Stimulated activated naive CD4-positive, alpha-beta T cell (primary cell): ENCODE results near the gene P3H3.
"Not testable (repeated sequence)": the region's sequence is repeated elsewhere in the genome, so short reads cannot be mapped to it uniquely, and the experiment has no call there.

Source experiments
- DNase-seq, 6 experiments: peaks; one replicate each; lab custom pipeline; 2025; lab: John Stamatoyannopoulos, UW

The P3H3 gene

DNA sequence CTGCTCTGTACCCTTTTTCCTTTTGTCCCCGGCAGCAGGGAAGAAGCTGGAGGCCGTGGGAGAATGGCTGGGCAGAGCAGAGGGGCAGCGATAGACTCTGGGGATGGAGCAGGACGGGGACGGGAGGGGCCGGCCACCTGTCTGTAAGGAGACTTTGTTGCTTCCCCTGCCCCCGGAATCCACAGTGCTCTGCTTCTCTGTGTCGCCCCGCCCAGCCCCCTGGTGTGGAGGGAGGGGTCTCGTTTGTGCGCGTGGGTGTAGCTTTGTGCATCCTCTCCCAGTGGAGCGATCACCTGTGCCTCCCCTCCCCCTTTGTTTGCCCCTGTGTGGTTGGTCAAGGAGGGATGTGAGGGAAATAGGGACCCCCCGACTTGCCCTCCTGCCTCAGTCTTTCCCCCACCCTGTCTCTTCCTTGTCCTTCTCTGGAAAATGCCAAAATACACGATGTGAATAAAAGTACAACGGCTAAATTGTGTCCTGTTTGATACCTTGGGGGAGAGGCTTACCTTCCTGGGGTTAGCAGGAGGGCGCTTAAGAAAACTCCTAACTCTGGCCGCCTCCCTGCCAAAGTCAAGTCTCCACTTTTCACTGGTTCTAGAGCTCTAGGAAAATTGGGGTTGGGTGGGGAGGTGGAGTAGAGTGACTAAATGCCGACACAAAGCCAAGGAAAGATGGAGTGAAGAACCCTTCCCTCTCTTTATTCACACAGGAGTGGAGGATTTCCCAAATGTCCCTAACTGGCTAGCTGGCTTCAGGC is 38.1 kb downstream of the P3H3 start:
- DNase-seq, result no peak

DNA sequence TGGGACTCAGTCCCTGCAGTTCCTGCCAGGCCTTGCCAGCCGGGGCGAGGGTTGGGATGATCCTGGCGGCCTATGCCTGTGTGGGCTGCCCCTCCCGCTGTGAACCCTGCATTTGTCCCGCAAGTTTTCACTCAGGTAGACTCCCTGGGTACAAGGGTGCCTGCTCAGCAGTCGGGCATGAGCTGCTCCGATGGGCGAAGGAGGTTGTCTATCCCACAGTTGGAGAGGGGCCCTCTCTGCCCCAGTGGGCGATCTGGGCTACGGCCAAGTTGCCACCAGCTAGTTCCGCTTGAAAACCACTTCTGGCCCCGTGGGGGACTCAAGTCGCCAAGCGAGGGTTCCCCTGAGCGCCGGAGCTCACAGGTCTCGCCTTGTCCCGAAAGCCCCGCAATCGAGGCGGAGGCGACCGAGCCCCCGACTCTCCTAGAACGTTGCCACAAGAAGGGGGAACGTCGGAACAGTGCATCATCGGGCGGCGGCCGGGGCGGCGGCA is 38.8 kb downstream of the P3H3 start:
- DNase-seq, result peak in 1 of 6 experiments; percentile 63

DNA sequence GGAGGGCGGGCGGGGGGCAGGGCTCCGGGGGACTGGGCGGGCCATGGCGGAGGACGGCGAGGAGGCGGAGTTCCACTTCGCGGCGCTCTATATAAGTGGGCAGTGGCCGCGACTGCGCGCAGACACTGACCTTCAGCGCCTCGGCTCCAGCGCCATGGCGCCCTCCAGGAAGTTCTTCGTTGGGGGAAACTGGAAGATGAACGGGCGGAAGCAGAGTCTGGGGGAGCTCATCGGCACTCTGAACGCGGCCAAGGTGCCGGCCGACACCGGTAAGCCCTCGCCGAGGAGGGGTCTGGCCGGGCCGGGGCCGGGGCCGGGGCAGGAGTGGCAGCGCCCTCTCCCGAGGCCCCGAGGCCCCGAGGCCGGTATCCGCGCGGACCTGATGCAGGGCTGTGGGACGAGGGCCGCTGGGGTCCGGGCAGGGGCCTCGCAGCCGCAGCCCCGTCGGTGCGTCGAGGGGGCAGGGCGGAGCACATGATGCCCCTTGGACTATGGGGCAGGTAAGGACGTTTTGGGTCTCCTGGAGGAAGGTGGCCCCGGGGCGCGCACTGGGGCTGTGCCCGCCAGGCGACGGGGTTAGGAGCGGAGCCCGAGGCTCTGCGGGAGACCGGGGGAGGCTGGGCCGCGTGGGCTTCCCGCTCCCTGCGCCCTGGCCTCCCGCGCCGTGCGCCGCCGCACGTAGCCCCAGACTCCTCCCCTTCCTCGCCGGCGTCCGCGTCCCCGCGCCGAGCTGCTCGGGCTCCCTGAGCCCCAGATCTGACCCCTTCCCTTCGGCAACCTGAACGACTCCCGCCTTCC is 39.4 kb downstream of the P3H3 start, which contains the start of gene TPI1:
Gene TPI1, plus strand, starts transcription at position 119 of the 798 bp plus-strand sequence. Its CDS starts 36 bp downstream, at position 155.
- peak; percentile 34 to 76 (median 69) for DNase-seq

DNA sequence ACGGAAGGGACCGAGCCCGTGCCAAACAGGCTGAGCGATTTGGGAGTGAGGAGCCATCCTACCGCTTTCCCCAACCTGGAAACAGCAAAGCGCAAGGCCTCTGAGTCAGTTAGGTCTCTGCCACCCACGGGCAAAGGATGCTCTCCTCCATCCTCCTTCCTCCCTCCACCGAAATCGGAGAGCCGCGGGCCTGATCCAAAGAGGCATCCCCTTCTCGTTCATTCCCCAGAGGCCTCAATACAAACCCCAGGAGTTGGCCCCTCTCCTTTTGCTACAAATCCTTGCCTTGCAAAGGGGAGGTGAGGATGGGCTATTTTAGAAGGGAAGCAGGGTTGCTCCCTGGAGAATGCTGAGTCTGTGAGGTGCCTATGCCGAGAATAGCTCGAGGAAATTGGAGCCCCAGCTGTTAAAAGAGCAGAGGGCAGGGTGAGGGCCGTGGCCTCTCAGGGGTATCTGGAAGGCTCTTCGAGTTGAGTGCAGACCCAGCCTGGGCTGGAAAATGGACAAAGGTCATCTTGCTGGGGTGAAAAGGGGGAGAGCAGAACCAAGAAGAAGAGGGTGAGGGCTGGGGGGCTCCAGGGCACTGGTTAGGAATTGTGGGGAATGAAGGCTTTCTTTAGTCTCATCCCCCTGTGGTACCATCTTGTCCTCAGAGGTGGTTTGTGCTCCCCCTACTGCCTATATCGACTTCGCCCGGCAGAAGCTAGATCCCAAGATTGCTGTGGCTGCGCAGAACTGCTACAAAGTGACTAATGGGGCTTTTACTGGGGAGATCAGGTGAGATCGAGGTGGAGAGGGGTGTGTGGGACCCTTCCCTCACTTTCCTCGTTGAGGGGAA is 40.2 kb downstream of the P3H3 start:
- DNase-seq, result peak in 1 of 6 experiments; percentile 71

DNA sequence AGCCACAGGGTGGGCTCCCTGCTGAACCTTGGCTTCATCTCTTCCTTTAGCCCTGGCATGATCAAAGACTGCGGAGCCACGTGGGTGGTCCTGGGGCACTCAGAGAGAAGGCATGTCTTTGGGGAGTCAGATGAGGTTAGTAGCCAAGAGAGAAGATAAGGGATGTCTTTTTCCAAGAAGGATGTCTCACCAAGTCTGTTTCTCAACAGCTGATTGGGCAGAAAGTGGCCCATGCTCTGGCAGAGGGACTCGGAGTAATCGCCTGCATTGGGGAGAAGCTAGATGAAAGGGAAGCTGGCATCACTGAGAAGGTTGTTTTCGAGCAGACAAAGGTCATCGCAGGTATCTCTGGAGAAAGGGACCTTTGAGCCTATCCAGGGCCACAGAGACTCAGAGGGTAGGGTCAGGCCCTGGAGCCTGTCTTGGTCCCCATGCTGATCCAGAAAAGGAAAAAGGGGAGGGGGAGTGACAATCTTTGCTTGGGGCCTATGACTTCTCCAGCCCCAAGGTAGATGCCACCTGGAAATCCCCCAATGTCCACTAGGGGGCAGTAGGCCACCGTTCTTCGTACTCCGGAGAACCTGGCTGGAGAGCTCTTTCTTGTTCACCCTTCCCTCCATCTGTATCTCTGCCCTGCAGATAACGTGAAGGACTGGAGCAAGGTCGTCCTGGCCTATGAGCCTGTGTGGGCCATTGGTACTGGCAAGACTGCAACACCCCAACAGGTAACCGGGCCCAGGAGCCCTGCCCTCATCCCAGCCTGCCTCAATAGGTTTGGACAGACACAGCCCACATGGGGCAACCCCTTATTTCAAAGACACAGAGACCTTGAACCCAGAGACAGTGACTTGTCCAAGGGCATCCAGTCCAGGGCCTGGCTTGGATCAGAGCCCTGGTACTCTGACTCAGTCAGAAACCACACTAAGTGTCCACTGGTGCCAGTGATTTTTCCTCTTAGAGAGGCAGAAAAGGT is 41.1 kb downstream of the P3H3 start:
- DNase-seq, result peak; percentile 64 to 89 (median 78)

DNA sequence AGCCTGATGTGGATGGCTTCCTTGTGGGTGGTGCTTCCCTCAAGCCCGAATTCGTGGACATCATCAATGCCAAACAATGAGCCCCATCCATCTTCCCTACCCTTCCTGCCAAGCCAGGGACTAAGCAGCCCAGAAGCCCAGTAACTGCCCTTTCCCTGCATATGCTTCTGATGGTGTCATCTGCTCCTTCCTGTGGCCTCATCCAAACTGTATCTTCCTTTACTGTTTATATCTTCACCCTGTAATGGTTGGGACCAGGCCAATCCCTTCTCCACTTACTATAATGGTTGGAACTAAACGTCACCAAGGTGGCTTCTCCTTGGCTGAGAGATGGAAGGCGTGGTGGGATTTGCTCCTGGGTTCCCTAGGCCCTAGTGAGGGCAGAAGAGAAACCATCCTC is 42.1 kb downstream of the P3H3 start:
- DNase-seq, result not testable (repeated sequence)

DNA sequence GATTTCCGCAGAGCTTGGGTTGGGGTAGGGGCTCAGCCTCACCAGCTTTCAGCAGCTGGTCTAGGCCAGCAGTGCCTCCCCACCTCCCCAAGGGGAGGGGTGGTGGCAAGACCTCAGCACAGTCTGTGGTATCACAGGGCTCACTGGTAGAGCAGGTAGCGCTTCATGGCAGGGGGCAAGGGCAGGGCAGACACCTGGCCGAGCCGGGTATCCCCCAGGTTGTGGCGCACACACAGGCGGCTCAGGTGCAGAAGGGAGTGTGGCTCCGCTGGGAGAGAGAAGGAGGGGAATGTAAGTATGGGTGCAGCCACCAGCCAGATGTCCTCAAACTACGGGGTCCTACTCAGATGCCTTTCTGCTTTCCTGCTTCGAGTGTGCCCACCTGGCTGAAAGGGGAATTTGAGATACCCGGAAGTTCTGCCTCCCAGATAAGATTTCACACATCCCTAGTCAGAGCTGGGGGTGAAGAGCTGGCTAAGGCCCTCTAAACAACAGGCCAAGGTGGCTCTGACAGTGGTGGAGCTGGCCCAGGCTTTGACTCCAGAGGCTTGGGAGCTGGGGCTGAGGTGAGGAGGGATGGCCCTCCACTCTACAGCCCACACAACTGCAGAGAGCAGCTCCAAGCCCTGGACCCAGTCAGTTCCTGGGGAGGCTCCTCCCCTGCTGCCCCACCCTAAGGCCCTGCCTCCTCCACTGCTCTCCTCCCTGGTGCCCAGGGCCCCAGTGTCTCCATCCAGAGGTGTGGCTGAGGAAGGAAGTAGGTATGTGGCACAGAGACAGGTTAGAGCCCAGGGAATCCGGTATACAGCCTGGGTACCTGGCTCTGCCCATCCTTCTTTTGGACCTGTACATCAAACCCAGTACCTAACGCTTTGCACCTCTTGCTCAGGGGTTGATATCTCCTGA is 43.1 kb downstream of the P3H3 start:
- DNase-seq, result peak in 1 of 6 experiments; percentile 16

GRCh38 chr12:6872073-6873048 is 44.2 kb downstream of the P3H3 start:
- peak; percentile 51 to 83 (median 76) for DNase-seq

DNA sequence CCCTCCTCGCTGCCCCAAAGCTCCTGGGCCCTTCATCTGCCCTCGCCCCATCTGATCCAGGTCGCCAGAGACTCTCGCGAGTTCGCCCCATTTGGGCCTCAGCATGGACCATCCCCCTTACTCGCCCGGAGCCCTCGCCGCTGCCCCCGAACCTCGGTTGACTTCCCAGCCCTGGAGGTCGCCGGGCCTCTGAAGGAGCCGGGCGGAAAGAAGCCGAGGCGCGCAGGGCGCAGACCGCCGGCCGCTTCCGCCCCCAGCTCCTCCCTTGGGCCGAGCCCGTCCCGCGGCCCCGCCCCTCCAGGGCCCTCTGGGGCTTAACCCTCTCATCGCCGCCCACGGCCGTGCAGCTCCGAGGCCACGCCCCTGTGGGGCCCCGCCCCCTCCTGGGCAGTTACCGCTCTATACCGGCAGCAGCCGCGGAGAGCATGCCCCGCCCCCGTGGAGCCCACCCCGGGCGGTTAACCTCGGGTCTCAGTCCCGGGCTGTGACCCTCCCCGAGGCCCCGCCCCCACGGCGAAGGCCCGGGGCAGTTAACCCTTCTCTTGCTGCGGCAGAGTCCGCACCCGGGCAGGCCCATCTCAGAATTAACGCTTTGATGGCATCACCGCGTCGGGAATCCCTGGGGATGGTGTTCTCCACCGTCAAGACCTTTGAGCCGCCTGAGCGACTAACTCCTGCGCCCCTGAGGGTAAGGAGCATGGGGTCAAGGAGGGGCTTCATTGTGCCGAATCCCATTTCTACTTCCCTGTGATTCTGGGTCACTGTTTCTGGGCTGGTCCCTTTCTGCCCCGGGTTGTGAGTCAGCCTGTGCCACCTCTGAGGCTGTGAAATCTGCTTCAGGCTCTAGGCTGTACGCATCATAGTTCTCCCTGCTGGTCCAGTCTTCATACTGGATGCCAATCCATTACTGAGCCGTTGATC is 45.1 kb downstream of the P3H3 start, which contains the start of gene SPSB2:
Gene SPSB2, minus strand, starts transcription at position 210 of the 921 bp plus-strand sequence. CDS start 402 bp downstream, outside the sequence.
- DNase-seq, result peak; percentile 93 to 97 (median 96)

DNA sequence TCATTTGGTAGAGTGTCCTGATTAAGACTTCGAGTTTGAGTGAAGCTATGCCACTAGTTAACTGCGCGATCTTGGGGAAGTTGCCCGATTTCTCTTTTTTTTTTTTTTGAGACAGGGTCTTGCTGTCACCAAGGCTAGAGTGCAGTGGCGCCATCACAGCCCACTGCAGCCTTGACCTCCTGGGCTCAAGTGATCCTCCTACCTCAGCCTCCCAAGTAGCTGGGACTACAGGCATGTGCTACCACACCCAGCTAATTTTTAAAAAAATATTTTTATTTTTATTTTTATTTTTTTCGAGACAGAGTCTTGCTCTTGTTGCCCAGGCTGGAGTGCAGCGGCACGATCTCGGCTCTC is 45.8 kb downstream of the P3H3 start:
- not testable (repeated sequence) for DNase-seq

GRCh38 chr12:6879824-6880223 is 51.6 kb downstream of the P3H3 start:
- DNase-seq, result not testable (repeated sequence)

GRCh38 chr12:6883252-6883651 is 55.0 kb downstream of the P3H3 start:
- DNase-seq, result no peak

DNA sequence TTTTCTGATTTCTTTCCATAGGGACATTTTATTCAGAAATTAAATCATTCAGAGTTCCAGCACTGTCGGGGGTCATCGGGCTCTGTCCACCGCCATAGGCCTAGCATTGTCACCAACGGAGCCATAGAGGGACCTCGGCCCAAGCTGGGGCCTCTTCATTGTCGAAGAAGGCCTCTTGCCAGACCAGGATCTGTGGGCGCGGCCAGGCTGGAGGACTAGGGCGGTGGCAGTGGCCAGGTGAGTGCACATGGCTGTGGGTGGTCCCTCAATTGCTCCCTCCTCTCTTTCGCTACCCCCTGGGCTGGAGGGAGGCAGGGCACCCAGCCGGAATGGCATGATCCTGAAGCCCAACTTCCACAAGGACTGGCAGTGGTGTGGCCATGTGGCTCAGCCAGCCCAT is 55.5 kb downstream of the P3H3 start:
- no peak for DNase-seq

DNA sequence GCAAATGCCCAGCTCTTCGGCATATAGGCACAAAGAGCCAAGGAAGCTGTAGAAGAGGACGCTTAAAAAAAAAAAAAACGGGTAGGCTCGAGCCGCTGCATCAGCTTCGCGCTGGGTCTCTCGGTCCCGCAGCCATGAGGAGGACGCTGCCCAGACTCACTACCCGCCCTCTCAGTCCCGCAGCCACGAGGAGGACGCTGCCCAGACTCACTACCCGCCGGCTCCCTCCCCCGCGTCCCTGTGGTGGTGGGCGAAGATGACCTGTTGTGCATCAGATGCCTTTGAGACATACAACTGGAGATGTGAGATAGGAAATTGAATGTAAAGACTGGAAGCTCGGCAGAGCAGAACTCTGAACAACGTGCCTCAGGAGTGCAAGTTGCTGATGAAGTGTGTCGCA is 56.3 kb downstream of the P3H3 start:
- no peak for DNase-seq

GRCh38 chr12:6886206-6886999 is 58.2 kb downstream of the P3H3 start:
- DNase-seq, result not testable (repeated sequence)

DNA sequence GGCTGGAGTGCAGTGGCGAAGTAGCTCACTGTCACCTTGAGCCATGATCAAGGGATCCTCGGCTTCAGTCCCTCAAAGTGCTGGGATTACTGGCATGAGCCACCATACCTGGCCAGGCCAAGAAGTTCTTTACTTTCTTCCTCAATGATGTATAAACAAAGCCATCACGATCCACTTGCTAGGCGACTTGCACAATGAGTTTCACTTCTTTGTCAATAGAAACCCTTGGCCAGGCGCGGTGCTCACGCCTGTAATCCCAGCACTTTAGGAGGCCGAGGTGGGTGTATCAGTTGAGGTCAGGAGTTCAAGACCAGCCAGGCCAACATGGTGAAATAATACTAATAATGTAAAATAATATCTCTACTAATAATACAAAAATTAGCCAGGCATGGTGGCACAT is 59.3 kb downstream of the P3H3 start:
- DNase-seq, result no peak
